ENCODE measurements around the gene FHIT. TPM values are rescaled to one million over a fixed set of nuclear protein-coding genes. Genes with fewer than 3 reads are reported as not detected.

The FHIT gene
- total and polyA plus RNA-seq, 4 donors: 2.1 to 14.7 (median 6.6) TPM

DNA sequence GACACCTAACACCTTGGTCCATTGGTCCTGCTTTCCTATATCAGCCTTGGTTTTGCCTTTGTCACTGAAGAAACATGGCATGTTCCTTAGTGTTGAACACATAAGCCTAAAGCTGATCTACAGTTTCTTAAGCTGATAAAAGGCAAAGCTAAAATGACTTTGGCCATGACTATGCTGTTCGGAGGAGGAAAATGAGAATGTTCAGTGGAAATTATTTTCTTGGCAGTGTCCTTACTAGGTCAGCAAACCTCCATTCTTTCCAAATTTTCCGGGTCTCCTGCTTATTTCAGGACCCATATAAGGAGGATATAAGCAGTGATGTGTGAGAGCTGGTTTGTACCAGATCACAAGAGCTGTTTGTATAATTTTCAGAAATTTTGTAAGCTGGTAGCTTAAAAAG lies 1368.5 kb downstream of the FHIT start (continued):
- TF ChIP-seq, protein P1, sequence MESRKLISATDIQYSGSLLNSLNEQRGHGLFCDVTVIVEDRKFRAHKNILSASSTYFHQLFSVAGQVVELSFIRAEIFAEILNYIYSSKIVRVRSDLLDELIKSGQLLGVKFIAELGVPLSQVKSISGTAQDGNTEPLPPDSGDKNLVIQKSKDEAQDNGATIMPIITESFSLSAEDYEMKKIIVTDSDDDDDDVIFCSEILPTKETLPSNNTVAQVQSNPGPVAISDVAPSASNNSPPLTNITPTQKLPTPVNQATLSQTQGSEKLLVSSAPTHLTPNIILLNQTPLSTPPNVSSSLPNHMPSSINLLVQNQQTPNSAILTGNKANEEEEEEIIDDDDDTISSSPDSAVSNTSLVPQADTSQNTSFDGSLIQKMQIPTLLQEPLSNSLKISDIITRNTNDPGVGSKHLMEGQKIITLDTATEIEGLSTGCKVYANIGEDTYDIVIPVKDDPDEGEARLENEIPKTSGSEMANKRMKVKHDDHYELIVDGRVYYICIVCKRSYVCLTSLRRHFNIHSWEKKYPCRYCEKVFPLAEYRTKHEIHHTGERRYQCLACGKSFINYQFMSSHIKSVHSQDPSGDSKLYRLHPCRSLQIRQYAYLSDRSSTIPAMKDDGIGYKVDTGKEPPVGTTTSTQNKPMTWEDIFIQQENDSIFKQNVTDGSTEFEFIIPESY (IDR thresholded peaks at IDR 0.05): no peak
- TF ChIP-seq, protein P2, sequence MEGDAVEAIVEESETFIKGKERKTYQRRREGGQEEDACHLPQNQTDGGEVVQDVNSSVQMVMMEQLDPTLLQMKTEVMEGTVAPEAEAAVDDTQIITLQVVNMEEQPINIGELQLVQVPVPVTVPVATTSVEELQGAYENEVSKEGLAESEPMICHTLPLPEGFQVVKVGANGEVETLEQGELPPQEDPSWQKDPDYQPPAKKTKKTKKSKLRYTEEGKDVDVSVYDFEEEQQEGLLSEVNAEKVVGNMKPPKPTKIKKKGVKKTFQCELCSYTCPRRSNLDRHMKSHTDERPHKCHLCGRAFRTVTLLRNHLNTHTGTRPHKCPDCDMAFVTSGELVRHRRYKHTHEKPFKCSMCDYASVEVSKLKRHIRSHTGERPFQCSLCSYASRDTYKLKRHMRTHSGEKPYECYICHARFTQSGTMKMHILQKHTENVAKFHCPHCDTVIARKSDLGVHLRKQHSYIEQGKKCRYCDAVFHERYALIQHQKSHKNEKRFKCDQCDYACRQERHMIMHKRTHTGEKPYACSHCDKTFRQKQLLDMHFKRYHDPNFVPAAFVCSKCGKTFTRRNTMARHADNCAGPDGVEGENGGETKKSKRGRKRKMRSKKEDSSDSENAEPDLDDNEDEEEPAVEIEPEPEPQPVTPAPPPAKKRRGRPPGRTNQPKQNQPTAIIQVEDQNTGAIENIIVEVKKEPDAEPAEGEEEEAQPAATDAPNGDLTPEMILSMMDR (IDR thresholded peaks at IDR 0.05; ENCODE audit: low read depth, low read length, missing input control): no peak
- no peak for TF ChIP-seq HNF4A (conservative IDR thresholded peaks at IDR 0.05)
- TF ChIP-seq, protein P3, sequence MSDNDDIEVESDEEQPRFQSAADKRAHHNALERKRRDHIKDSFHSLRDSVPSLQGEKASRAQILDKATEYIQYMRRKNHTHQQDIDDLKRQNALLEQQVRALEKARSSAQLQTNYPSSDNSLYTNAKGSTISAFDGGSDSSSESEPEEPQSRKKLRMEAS (IDR thresholded peaks at IDR 0.05): no peak
- TF ChIP-seq FOXA1 (IDR thresholded peaks at IDR 0.05): no peak
- TF ChIP-seq FOXA2 (IDR thresholded peaks at IDR 0.05): no peak

DNA sequence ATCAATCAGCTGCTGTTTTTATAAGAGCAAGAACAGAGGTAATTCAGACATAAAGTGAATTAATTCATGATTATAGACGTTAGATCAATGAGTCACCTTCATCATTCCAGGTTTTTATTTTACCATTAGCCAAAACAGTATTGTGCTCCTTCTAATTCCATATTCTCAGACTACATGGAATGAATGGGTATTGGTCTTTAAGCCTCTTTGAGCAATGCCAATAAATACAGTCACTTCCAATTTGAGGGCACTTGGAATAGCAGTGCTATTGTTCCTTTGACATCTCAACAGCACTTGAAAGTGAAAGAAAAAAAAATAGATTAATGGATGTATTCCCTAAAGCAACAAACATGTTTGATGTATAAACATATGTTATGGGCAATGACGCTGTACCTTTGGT lies 1370.5 kb downstream of the FHIT start:
- DNase-seq (ENCODE audit: low spot score): no peak
- H3K9ac ChIP-seq (ENCODE audit: low read depth in 1 of 2, low read length in 2 of 2): no peak overlapping the region
- H3K9me3 ChIP-seq (ENCODE audit: control insufficient read depth in 4 of 4, low read length in 3 of 4): no peaks in the 10 kb centered on the region
- no peak overlapping the region for H3K27ac ChIP-seq (ENCODE audit: low read depth in 1 of 2, low read length in 2 of 2)
- no peaks in the 10 kb centered on the region for H3K36me3 ChIP-seq (ENCODE audit: control insufficient read depth in 4 of 4, insufficient read depth in 3 of 4, low read depth in 1 of 4, low read length in 3 of 4)
- 91% methylated on average over 2 of the region's 2 CpGs for WGBS
- H3K27me3 ChIP-seq (ENCODE audit: control insufficient read depth in 4 of 4, insufficient read depth in 4 of 4, low read length in 3 of 4): no peaks in the 10 kb centered on the region
- TF ChIP-seq, protein P2 (IDR thresholded peaks at IDR 0.05; ENCODE audit: low read depth, low read length, missing input control): no peak
- TF ChIP-seq TAF1 (conservative IDR thresholded peaks at IDR 0.05) (no peak), FOXA1 (IDR thresholded peaks at IDR 0.05) (no peak), HNF4G (IDR thresholded peaks at IDR 0.05) (no peak), JUND (IDR thresholded peaks at IDR 0.05) (no peak), NR2F2 (IDR thresholded peaks at IDR 0.05) (no peak), EGR1 (IDR thresholded peaks at IDR 0.05; ENCODE audit: low read depth in 2 of 2) (no peak), FOXA2 (IDR thresholded peaks at IDR 0.05) (no peak), RXRA (IDR thresholded peaks at IDR 0.05) (no peak), GABPA (IDR thresholded peaks at IDR 0.05 in 1 of 2, conservative IDR thresholded peaks at IDR 0.05 in 1 of 2) (no peak), RAD21 (IDR thresholded peaks at IDR 0.05) (no peak), HNF4A (conservative IDR thresholded peaks at IDR 0.05) (no peak), SP1 (IDR thresholded peaks at IDR 0.05) (no peak), YY1 (IDR thresholded peaks at IDR 0.05) (no peak)
- TF ChIP-seq, protein P4, sequence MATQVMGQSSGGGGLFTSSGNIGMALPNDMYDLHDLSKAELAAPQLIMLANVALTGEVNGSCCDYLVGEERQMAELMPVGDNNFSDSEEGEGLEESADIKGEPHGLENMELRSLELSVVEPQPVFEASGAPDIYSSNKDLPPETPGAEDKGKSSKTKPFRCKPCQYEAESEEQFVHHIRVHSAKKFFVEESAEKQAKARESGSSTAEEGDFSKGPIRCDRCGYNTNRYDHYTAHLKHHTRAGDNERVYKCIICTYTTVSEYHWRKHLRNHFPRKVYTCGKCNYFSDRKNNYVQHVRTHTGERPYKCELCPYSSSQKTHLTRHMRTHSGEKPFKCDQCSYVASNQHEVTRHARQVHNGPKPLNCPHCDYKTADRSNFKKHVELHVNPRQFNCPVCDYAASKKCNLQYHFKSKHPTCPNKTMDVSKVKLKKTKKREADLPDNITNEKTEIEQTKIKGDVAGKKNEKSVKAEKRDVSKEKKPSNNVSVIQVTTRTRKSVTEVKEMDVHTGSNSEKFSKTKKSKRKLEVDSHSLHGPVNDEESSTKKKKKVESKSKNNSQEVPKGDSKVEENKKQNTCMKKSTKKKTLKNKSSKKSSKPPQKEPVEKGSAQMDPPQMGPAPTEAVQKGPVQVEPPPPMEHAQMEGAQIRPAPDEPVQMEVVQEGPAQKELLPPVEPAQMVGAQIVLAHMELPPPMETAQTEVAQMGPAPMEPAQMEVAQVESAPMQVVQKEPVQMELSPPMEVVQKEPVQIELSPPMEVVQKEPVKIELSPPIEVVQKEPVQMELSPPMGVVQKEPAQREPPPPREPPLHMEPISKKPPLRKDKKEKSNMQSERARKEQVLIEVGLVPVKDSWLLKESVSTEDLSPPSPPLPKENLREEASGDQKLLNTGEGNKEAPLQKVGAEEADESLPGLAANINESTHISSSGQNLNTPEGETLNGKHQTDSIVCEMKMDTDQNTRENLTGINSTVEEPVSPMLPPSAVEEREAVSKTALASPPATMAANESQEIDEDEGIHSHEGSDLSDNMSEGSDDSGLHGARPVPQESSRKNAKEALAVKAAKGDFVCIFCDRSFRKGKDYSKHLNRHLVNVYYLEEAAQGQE (IDR thresholded peaks at IDR 0.05): no peak
- TF ChIP-seq, protein P3 (IDR thresholded peaks at IDR 0.05): no peak
- TF ChIP-seq, protein P1 (IDR thresholded peaks at IDR 0.05): no peak
- TF ChIP-seq, protein P5, sequence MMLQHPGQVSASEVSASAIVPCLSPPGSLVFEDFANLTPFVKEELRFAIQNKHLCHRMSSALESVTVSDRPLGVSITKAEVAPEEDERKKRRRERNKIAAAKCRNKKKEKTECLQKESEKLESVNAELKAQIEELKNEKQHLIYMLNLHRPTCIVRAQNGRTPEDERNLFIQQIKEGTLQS (IDR thresholded peaks at IDR 0.05): no peak
- H3K4me3 ChIP-seq (ENCODE audit: low read depth in 1 of 3, low read length in 3 of 3): no peak overlapping the region
- H3K4me1 ChIP-seq (ENCODE audit: control insufficient read depth in 4 of 4, insufficient read depth in 4 of 4, low read length in 3 of 4): no peaks in the 10 kb centered on the region

Measured in liver (tissue), 9 donors.